Activated gamma-delta T cell treated with anti-CD3 and anti-CD28 coated beads, Interleukin-2, amount 50 U/mL, for 16 hours (primary cell): ENCODE results near the gene RPS10.

ENCODE experiments used
- DNase-seq: peaks from one replicate; pipeline ENCODE4 v3.0.0-alpha.2; 2020; ENCODE audit warnings: low read depth

RPS10 gene

DNA sequence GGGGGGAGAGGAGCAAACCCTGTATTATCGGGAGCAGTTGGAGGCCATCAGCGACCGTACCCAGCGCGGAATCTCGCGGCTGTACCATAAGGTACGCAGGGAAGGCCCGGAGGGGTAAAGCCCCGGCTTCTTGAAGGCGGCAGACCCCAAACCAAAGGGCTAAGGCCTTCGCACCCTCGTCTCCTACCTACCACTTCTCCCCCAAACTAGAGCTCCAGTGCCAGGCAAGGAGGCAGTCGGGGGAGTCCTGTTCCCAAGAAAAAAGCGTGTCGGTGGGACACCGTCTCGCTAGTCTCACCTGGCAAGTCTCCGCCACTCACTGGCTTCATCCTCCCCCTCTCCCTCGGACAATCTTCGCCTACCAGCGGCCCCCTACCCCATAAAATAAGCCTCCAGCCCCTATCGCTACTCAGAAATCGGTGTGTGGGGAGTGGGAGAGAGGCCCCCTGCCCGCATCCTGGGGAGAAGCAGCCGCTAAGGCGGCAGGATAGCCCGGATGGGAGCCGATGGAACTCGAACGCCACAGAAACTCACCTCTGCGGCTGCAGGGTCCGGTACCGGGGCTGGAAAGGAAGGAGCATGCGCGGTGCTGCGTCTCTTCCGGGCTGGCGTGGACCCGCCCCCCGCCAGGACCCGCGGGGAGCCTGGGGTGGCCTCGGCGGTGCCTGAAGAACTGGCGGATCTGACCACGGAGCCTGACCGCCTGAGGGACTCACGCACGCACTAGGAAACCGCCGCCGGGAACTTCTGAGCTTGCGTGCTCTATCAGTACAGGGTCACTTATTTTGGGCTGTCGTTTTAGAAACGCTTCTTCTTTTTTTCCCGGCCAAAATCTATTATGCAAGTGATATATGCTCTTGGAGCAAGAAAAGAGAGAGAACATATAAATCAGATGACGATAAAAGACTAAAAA is at the start of gene RPS10:
TSS of gene RPS10 (minus strand) at position 572 of the 913 bp plus-strand sequence. CDS start 848 bp downstream, outside the sequence.
- peak; percentile 85 for DNase-seq

- DNase-seq, result no peak
Observed at GRCh38 chr6:34475238-34475682, 49.4 kb upstream of the RPS10 start.

DNA sequence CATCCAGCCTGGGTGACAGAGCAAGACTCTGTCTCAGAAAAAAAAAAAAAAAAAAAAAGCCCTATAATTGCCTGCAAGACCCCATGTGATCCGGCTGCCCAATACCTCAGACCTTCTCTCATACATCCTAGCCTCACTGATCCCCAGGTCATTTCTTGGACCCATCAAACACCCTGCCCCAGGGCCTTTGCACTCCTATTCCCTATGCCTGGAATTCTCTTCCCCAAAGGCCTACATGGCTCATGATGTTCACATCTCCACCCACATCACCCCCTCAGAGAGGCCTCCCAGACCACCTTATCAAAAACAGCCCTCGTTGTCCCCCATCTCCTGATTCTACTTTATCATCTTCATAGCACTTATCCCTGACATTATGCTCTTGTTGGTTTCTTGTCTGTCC is 48.9 kb upstream of the RPS10 start:
- DNase-seq, result no peak

- no peak for DNase-seq
Observed at GRCh38 chr6:34473967-34474366, 48.1 kb upstream of the RPS10 start.

DNA sequence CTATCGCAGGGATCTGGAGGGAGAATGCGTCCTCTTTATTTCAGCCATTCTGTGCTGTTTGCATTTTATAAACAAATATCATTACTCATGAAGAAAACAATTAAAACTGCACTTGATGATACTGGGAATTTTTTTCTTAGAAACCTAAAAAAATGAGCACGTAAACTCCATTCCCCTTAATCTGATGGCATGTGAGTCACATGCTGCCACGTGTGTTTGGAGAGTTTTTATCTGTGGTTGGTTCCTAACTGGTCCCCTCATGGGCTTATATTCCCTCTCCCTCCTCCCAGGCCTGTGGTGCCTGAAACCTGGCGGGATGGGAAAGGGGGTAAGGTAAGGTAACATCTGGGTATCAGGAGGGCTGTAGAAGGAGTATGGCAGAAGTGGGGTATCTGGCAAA is 46.6 kb upstream of the RPS10 start:
- no peak for DNase-seq

DNA sequence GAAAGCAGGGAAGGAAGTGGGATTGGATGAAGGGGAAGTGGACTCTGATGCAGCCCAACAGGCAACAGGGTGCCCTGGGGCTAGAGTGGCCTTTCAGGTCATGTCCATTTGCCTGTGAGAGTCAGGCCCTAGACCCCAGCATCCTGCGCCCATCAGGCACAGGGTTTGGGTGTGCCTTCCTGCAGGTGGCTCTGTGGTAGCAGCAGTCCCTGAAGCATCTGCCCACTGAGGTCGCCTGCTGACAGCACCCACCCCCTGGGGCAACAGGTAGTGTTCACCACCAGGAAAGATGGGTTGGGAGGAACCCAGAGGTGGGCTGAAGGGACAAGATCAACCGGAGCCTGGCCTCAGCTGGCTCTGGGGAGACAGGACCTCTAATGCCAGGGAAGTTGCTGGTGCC is 43.6 kb upstream of the RPS10 start:
- DNase-seq, result no peak

DNA sequence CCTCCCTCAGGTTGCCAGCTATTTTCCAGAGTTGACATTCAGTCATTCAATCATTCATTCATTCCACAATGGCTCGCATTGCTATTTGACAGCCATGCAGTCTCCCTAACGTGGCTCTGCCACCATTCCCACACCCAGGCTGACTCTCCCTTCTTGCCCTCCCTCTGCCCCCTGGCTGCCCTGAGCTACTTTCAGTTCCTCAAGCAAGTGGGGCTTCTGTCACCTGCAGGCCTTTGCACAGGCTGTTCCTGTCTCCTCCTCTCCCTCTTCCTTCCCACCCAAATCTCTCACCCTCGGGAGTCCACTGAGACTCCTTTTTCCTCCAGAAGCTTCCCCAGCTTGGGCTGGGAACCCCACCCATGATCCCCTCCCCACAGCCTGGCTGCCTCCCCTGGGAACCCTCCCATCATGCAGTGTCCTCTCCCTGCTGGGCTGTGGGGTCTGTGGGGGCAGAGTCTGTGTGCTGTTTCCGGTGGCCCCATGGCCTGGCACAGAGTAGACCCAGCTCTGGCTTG is 42.6 kb upstream of the RPS10 start:
- no peak for DNase-seq

DNA sequence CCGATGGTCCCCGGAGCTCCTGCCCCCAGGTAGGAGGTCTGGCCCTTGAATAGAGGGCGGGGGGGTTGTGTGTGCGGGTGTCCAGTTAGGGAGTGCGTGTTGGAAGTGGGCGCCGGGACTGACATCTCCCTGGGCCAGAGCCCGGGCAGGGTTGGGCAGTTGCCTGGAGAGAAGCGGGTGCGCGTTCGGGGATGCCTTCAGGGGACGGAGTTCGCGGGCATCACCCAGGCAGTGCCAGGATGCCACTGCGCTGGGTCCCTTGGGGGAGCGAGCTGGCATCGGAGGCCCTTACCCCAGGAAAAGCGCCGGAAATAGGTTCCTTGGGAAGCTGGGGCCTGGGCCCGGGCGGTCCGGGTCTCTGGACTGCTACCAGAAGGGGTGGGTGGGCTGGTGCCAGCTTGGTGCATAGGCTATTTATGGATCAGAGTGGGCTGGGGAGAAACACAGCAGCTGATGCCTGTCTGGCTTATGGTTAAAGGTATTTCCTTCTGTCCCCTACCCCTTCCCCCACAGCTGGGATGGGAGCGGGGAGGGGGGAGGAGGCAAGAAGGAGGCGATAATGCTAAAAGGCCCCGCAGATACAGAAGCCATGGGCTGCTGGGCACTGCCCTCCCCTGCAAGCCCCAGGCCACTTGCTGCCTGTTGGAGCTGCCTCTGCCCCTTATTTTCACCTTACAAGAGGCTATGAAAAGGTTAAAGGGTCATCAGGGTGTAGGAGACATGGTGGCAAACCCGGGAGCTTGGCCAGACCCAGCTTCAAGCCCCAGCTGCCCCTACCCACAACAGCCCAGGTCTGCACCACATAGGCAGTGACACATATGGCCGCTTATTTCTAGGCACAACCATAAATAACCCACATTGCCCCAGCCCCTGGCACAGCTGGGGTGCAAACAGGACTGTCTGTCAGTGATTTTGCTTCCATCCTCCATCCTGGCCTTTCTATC is 40.6 kb upstream of the RPS10 start:
- DNase-seq, result no peak

- DNase-seq, result no peak
Observed at GRCh38 chr6:34465531-34466241, 39.8 kb upstream of the RPS10 start, which contains the start of gene PACSIN1. TSS of gene PACSIN1 (plus strand) at chr6:34466076. CDS start at chr6:34526306, 60,230 bp downstream.

DNA sequence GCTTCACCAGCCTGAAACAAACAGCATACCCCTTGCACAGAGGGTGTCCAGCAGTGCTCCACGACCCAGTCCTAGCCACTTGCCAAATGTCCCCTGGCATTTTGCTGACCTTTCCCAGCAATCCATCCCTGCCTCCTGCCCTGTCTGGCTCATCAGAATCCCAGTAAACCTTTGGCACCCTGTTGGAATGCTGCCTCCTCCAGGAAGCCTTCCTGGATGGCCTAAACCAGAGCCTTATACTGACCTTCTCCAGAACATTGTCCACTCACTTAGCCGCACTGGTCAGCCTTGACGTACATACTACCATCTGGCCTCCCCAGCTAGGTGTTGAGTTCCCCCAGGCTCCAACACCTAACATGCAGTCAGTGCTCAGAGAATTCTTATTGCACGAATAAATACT is 38.0 kb upstream of the RPS10 start:
- DNase-seq, result no peak

- DNase-seq, result no peak
Observed at GRCh38 chr6:34463299-34463698, 37.4 kb upstream of the RPS10 start.

- no peak for DNase-seq
Observed at GRCh38 chr6:34462551-34462971, 36.7 kb upstream of the RPS10 start.

- no peak for DNase-seq
Observed at GRCh38 chr6:34462010-34462409, 36.1 kb upstream of the RPS10 start.

- DNase-seq, result no peak
Observed at GRCh38 chr6:34460796-34461507, 35.1 kb upstream of the RPS10 start.

- DNase-seq, result peak; percentile 38
Observed at GRCh38 chr6:34459899-34460593, 34.2 kb upstream of the RPS10 start.

GRCh38 chr6:34457742-34458735 is 32.2 kb upstream of the RPS10 start:
- DNase-seq, result no peak

DNA sequence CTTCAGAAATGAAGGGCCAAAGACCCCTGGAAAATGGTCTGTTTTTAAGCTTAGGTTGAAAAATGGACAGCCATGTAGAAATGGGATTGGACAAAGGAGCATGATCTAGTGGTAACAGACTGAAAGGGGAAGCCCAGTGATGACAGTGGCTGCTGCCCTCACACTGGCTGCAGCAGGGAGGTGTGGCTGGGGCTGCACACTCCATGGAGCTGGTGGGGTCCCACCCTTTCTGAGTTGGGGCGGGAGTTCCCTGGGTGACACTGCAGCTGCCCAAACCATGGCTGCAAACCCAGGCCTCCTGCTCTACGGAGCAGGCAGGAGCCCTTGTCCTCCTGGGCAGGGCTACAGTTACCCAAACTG is 31.5 kb upstream of the RPS10 start:
- DNase-seq, result no peak

- DNase-seq, result no peak
Observed at GRCh38 chr6:34455831-34456230, 30.0 kb upstream of the RPS10 start.

- no peak for DNase-seq
Observed at GRCh38 chr6:34451192-34451591, 25.3 kb upstream of the RPS10 start.
